ENCODE results near the gene KCNQ4. TPM values are rescaled to one million over a fixed set of nuclear protein-coding genes. Genes with fewer than 3 reads are reported as not detected.

KCNQ4 gene
- polyA plus RNA-seq, 1 donor from 2014 or later, result not detected

- Histone ChIP-seq H3K36me3 (ENCODE audit: insufficient read depth, low read length) (no peaks in the 10 kb centered on the region), H4K20me1 (ENCODE audit: insufficient read depth) (no peaks in the 10 kb centered on the region), H3K9me2 (ENCODE audit: insufficient read depth, low read length) (no peaks in the 10 kb centered on the region), H3K9me3 (ENCODE audit: low read length) (no peaks in the 10 kb centered on the region), H3K4me3 (ENCODE audit: low read length) (no peak overlapping the region), H3F3A (ENCODE audit: insufficient read depth, low read length, poor library complexity, severe bottlenecking) (no peaks in the 10 kb centered on the region), H3K4me2 (ENCODE audit: low read length) (no peak overlapping the region), H2AFZ (ENCODE audit: low read depth, low read length) (no peak overlapping the region), H3K9ac (ENCODE audit: low read length) (no peak overlapping the region), H3K27me3 (ENCODE audit: insufficient read depth, low read depth, low read length) (no peaks in the 10 kb centered on the region), H3K27ac (ENCODE audit: low read length) (no peak overlapping the region), H3K79me2 (replicated peaks; ENCODE audit: insufficient read depth, low read length) (no peaks in the 10 kb centered on the region)
- no peak for TF ChIP-seq EZH2 (IDR thresholded peaks at IDR 0.05; ENCODE audit: borderline replicate concordance, insufficient read depth, low read length, poor library complexity, severe bottlenecking)
- TF ChIP-seq SMC3 (conservative IDR thresholded peaks at IDR 0.05; ENCODE audit: poor library complexity), result no peak
- TF ChIP-seq MXI1 (conservative IDR thresholded peaks at IDR 0.05; ENCODE audit: poor library complexity, severe bottlenecking), result no peak
- no peak for TF ChIP-seq POLR2AphosphoS5 (IDR thresholded peaks at IDR 0.05)
- no peak for TF ChIP-seq EP300 (conservative IDR thresholded peaks at IDR 0.05; ENCODE audit: poor library complexity, severe bottlenecking)
- no peak for TF ChIP-seq TAF1 (IDR thresholded peaks at IDR 0.05; ENCODE audit: low read depth)
- no peak for TF ChIP-seq RAD21 (conservative IDR thresholded peaks at IDR 0.05)
Observed at GRCh38 chr1:40808002-40808401, 24.4 kb downstream of the KCNQ4 start.

- H3K9me3 ChIP-seq (ENCODE audit: low read length), result no peaks in the 10 kb centered on the region
- no peaks in the 10 kb centered on the region for H3K27me3 ChIP-seq (ENCODE audit: insufficient read depth, low read depth, low read length)
- no peak overlapping the region for H3K4me2 ChIP-seq (ENCODE audit: low read length)
- no peaks in the 10 kb centered on the region for H4K20me1 ChIP-seq (ENCODE audit: insufficient read depth)
- H3F3A ChIP-seq (ENCODE audit: insufficient read depth, low read length, poor library complexity, severe bottlenecking), result no peaks in the 10 kb centered on the region
- TF ChIP-seq POLR2AphosphoS5 (IDR thresholded peaks at IDR 0.05) (no peak), SMC3 (conservative IDR thresholded peaks at IDR 0.05; ENCODE audit: poor library complexity) (no peak), REST (IDR thresholded peaks at IDR 0.05; ENCODE audit: borderline replicate concordance) (no peak), EP300 (conservative IDR thresholded peaks at IDR 0.05; ENCODE audit: poor library complexity, severe bottlenecking) (no peak), EZH2 (IDR thresholded peaks at IDR 0.05; ENCODE audit: borderline replicate concordance, insufficient read depth, low read length, poor library complexity, severe bottlenecking) (no peak), CTCF (IDR thresholded peaks at IDR 0.05; ENCODE audit: poor library complexity, severe bottlenecking) (no peak), TAF1 (IDR thresholded peaks at IDR 0.05; ENCODE audit: low read depth) (no peak), MXI1 (conservative IDR thresholded peaks at IDR 0.05; ENCODE audit: poor library complexity, severe bottlenecking) (no peak), RAD21 (conservative IDR thresholded peaks at IDR 0.05) (no peak)
- H3K9me2 ChIP-seq (ENCODE audit: insufficient read depth, low read length), result no peaks in the 10 kb centered on the region
- H3K79me2 ChIP-seq (replicated peaks; ENCODE audit: insufficient read depth, low read length), result no peaks in the 10 kb centered on the region
- H3K4me3 ChIP-seq (ENCODE audit: low read length), result no peak overlapping the region
- no peaks in the 10 kb centered on the region for H3K36me3 ChIP-seq (ENCODE audit: insufficient read depth, low read length)
- H3K27ac ChIP-seq (ENCODE audit: low read length), result no peak overlapping the region
- no peak overlapping the region for H3K9ac ChIP-seq (ENCODE audit: low read length)
- no peak overlapping the region for H2AFZ ChIP-seq (ENCODE audit: low read depth, low read length)
Observed at GRCh38 chr1:40808444-40808843, 24.9 kb downstream of the KCNQ4 start.
